Measurements from ENCODE around the gene DHCR24.
"Not testable (repeated sequence)": the region's sequence is repeated elsewhere in the genome, so short reads cannot be mapped to it uniquely, and the experiment has no call there.

DHCR24 gene

GRCh38 chr1:54888080-54888733 lies 1.2 kb upstream of the DHCR24 start:
- DNase-seq (ENCODE audit: low spot score), result no peak

DNA sequence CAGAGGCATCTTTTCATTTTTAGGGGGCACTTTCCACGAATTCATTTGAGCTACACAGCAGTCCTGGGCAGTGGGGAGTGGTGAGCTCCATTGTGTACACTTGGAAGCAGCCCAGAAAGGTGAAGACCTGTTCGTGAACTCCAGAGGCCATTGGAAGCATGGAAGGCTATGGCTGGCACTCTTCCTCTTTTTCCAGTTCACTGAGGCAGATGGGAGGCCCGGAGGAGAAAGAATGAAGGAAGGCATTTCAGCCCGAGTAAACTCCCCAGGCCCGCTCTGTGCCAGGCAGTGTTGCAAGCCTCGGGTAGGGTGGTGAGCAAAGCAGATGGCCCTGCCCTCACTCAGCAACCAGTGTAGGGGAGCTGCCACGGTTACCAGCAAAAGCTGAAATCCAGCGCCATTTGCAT lies 673 bp upstream of the DHCR24 start:
- DNase-seq (ENCODE audit: low spot score), result peak; percentile 30

GRCh38 chr1:54885807-54886723 lies 930 bp downstream of the DHCR24 start:
- DNase-seq (ENCODE audit: low spot score), result no peak

DNA sequence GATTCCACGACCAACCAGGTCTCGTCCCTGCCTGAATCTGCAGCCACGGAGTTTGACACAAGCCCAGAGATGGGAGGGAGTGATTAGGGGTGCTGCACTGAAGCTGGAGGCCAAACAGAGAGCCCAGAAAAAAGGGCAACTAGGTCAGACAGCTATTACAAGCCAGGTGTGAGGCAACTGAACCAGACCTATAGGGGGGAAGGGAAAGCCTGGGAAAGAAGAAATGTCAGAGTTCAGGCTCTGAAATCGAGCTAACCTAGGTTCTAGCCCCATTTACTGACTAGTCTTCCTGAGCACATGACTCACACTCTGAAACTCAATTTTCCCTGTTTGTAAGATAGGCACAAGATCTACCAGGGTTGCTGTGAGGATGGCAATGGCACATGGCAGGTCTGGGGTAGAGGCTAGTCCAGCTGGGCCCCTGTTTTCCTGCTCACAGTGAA lies 1.7 kb downstream of the DHCR24 start:
- DNase-seq (ENCODE audit: low spot score), result no peak

GRCh38 chr1:54884768-54885167 lies 2.2 kb downstream of the DHCR24 start:
- DNase-seq (ENCODE audit: low spot score), result no peak

DNA sequence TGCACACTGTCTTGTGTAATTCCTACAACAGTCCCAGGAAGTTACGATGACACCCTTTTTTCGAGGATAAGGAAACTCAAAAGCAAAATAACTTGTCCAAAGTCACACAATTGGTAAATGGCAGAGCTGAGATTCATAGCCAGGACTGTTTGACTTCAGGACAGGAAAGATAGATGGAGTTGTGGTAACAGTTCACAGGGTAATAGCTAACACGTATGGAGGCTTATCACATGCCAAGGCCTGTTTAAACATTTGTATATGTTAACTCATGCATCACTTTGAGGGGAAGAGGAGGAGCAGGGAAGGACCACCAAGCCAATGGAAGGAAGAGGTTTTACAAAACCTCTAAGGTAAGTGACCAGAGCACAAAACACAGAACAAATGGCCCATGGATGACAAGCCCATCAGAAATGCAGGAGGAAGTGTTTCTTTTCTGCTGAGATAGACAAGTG lies 2.8 kb downstream of the DHCR24 start:
- no peak for DNase-seq (ENCODE audit: low spot score)

DNA sequence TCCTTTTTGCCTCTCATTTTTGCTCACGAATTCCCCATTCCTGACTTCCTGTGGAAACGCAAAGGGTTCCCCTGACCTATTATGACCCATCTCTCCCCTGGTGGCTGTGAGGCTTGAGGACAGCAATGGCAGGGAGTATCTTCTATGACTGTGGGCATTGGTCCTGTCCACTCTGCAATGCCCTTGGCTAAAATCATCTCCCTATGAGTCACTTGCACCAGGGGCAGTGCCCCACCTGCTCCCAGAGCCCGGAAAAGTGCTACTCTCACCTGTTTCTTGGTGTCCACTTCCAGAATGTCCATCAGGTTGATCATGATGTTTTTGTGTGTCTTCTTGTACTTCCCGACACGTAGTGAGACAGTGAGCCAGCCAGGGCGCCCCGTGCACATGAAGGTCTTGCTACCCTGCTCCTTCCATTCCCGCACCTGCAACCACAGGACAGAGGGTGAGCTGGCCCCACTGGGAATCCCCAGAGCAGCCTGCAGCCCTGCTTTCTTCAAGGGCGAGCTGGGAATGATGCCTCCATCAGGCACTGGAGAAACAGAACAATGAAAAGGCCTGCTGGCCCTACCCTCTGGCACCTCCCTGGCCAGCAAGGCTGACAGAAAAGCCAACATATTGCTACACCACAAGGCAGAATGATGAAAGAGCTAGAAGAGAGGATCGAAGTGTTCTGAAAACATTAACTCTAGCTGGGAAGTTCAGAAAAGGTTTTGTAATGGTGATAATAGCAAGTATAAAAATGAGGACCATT lies 3.5 kb downstream of the DHCR24 start:
- no peak for DNase-seq (ENCODE audit: low spot score)

- DNase-seq (ENCODE audit: low spot score), result no peak
Measured at GRCh38 chr1:54882519-54882918, 4.5 kb downstream of the DHCR24 start.

GRCh38 chr1:54881604-54882003 lies 5.4 kb downstream of the DHCR24 start:
- DNase-seq (ENCODE audit: low spot score), result not testable (repeated sequence)

- no peak for DNase-seq (ENCODE audit: low spot score)
Measured at GRCh38 chr1:54879872-54880271, 7.1 kb downstream of the DHCR24 start.

DNA sequence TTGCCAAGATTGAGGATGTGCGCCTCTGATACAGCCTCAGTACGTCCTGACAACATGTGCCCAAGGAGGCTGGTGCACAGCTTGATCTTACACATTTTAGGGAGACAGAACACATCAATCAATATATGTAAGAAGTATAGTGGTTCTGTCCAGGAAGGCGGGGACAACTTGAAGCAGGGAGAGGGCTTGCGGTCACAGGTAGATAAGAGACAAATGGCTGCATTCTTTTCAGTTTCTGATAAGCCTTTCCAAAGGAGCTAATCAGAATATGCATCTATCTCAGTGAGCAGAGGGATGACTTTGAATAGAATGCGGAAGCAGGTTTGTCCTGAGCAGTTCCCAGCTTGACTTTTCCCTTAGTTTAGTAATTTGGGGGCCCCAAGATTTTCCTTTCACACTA lies 10.2 kb downstream of the DHCR24 start:
- DNase-seq (ENCODE audit: low spot score), result no peak

DNA sequence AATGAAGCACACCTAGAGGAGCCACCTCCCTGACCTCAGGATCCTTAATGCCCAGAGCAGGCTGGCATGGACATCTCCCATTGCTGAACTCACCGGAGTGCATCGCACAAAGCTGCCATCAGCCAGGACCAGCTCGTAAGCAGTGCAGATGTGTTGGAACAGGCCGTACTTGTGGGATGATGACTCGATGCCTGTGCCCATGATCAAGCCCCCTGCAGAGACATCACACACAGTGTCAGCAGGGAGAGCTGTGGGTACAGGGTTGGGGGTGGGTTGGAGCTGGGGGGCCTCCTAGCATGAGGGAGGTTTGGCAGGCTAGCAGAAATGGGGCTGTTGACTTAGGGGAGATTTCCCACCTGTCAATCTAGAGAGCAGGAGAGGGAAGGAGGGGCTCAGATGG lies 12.0 kb downstream of the DHCR24 start:
- no peak for DNase-seq (ENCODE audit: low spot score)

GRCh38 chr1:54874079-54874830 lies 12.7 kb downstream of the DHCR24 start:
- DNase-seq (ENCODE audit: low spot score), result no peak

DNA sequence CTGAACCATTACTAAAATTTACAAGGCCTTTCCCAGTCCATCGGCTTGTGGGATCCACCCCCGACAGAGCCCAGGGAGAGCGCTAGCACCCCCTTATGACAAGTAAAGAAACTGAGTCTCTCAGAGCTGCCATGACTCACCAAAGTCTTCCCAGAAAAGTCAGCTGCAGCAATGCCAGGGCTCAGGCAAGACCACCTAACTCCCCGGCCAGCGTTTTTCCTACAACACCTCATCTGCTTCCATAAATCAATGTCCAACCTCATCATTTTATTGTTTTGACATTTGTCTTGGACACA lies 15.0 kb downstream of the DHCR24 start:
- no peak for DNase-seq (ENCODE audit: low spot score)

DNA sequence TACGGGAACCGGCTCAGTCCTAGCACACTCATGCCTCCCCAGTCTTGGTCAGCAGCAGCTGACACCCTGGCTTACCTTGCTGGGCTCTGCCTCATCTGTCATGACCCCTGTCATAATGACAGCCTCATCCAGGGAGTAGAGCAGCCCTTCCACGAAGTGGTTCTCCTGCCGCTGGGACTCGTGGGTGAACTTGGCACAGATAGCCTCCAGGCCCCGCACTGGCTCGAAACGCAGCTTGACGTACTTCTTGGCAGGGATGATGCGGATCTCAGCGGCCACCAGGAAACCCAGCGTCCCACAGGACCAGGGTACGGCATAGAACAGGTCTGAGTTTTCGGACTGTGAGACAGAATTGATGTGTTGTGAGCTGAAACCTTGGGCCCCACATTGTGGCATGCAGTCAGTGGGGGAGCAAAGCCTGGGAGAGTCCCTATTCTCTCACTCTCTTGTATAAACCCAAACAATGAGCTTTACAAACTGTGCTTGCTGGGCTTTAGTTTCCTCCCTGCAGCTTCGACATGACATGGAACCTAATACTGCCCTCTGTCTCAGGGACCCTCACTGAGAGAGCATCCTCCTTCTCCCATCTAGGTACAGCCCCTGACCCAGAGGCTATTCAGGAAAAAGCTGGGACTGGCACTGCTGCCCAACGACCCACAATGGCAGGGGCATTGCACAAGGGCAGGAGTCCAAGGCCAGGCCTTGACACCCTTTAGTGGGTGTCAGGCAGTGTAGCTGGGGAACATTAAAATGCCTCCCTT lies 15.5 kb downstream of the DHCR24 start:
- DNase-seq (ENCODE audit: low spot score), result no peak

DNA sequence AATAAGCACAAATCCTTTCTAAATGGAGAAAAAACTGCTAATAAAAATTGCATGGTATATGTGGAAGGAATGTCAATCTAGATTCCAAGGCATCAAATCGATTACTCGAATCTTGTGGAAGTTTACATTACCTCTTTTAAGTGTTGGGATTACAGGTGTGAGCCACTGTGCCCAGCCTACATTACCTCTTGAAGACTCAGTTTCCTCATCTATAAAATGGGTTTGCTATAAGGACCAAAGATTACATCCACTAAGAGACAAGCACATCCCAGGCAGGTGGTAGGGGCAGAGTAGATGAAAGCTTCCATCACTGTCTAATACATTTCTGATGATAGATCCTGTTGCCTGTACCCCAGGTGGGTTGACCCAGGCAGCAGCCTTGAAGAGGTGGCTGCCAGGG lies 16.1 kb downstream of the DHCR24 start:
- no peak for DNase-seq (ENCODE audit: low spot score)

DNA sequence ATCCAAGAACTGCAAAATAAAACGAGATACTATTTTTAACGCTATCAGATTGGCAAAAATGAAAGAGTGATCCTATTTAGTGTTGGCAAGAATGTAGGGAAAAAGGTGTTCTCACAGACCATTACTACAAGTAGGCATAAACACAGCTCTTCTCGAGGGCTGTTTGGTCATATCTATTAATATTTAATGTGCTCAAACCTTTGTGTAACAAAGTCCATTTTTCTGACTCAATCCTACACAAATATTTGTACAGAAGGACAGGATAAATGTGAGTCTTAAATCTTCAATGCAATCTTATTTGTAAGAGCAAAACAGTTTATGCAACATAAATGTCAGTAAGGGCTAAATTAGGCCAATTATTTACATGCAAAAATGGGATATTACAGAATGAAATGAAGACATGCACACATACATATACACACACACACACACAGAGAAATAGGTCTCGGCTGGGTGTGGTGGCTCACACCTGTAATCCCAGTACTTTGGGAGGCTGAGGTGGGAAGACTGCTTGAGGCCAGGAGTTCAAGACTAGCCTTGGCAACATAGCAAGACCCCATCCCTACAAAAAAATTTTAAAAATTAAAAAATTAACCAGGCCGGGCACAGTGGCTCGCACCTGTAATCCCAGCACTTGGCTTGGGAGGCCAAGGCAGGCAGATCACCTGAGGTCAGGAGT lies 17.7 kb downstream of the DHCR24 start:
- DNase-seq (ENCODE audit: low spot score), result no peak

DNA sequence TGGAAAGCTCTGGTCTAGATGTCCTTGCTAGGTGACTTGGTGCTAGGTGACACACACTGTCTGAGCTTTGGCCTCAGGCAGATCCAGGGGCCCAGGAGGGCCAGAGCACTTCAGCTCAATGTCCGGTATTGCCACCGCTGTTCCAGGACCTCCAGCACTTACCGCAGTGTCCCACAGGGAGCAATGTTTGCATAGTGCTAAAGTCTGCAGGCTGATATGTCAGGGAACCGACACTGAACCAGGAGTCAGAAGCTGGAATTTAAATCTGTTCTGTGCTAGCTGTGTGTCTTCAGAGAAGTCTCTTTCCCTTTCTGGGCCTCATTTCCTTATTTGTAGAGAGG lies 19.3 kb downstream of the DHCR24 start:
- DNase-seq (ENCODE audit: low spot score), result no peak

- no peak for DNase-seq (ENCODE audit: low spot score)
Measured at GRCh38 chr1:54866801-54867716, 19.9 kb downstream of the DHCR24 start.
